ENCODE data around the gene HHAT.

Gene HHAT

DNA sequence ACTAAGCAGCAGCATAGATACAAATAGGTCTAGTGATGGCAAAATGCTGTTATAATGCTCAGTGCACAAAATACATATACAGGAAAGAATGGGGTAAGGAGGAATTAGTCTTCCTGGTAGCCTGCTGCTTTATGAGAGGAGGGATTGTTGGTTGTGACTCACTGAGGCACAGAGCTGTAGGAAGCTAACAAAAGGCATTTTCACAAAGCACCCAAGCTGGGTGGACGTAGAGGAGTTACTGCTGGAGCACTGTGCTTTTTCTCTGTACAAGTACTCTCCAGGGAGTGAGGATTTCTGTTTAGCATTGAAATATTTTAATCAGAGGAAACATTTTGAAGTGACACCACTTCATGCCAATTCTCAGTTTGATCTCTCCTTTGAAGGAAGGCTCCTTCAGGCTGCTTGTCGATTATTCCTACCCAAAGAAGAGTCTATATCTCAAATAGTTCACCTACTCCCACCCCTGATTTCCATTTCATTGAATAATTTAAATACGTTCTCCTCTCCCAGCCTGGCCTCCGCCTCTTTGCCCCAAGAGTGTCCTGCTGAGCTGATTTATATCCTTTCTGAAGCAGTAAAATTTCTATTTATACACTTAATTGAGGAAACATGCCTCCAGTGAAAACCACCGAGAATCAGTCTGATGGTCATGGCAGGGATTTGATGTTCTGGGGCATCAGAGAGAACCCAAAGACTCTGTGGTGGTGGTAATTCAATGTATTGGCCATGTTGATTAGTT lies 271.9 kb downstream of the HHAT start:
- DNase-seq (ENCODE audit: low read depth): peak; percentile 63

DNA sequence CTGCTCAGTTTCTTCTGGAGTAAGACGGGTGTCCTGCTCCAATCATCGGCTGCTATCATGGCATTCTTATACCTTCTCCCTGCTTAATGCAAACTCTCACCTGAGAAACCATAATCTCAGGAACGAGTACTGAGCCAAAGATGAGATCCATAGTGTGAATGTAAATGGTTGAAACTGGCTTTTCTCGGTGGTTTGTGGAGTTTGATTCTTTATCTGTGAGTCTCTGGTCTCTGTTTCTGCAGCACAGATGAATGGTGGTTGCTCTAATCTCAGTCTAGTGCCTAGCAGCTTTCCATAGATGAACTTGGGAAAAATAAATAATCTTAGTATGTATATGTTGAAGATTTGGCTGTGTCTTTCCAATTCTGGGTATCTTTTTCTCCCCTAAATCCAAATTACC lies 274.4 kb downstream of the HHAT start:
- no peak for DNase-seq (ENCODE audit: low read depth)

DNA sequence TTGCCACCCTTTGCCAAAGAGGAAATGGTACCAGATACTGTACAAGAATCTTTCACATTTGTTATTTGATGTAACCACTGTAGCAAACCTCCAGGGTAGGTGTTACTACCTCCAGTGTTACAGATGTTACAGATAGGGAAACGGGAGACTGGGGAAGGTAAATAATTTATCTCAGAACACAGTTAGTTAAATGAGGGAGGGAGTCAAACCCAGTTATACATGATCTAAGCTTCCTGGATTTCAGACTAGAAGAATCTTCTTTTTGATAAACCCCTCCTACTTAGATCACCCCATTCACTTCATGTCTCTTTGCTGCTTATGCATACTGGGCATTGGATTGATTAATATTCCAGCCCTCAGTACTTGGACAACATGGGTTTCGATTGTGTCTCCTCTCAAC lies 276.4 kb downstream of the HHAT start:
- no peak for DNase-seq (ENCODE audit: low read depth)

DNA sequence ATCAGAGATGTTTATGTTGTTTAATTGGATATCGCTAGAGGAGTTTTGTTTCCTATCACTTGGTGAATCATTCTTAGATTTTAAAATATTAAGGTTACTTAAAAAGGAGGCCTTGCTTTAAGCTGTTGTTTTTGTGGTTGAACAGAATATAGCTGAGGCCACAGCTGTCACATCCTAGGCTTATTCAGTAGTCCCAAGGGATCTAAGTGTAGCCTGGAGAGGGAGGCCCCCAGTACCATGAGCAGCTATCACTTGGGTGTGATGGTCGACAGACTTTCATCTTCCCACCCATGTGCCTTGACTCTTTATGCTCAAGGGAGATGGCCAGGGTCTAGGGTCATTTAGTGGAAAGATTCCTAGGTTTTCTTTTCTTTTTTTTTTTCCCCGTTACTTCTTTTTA lies 278.7 kb downstream of the HHAT start:
- DNase-seq (ENCODE audit: low read depth): no peak

DNA sequence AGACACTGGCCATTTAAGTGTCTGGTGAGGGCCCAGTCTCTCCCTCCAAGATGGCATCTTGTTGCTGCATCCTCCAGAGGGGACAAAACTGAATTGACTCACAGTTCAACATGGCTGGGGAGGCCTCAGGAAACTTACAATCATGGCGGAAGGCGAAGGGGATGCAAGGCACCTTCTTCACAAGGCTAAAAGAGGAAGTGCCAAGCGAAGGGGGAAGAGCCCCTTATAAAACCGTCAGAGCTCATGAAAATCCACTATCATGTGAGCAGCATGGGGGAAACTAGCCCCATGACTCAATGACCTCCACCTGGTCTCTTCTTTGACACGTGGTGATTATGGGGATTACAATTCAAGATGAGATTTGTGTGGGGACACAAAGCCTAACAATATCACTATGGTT lies 280.1 kb downstream of the HHAT start:
- DNase-seq (ENCODE audit: low read depth): no peak

DNA sequence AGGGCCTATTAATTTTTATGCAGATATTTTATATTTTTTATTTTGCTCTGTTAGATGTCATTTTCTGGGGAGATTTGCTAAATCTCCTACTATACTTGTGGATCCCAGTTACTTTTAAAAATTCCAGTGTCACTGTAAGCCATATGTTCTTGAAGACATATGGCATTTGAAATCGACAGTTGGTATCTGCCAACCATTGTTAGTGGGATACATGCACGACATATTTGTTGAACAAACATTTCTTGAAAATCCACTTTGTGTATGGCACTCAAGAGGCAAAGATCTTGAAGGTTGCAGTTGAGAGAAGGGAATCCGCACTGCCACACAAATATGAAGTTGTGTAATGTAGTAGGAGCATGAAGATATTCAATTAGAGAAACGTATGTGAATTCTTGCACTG lies 287.7 kb downstream of the HHAT start:
- DNase-seq (ENCODE audit: low read depth): no peak

DNA sequence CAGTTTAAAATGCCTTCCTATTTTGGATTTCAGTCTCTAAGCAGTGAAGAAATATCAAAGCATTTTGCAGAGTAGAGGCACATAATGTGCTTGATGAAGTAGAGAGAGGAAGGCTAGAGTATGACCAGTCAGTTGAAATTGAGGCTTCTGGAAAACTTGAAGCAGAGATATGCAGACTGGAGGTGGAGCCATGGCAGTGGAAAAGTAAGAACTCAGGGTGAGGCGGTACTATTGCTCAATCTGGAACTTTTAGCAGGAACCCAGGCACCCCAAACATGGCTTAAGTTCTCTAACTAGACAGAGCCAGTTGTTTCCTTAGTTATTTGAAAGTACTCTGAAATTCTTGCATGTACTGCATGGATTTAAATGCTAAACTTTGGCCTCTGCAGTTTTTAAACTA lies 288.6 kb downstream of the HHAT start:
- DNase-seq (ENCODE audit: low read depth): no peak

DNA sequence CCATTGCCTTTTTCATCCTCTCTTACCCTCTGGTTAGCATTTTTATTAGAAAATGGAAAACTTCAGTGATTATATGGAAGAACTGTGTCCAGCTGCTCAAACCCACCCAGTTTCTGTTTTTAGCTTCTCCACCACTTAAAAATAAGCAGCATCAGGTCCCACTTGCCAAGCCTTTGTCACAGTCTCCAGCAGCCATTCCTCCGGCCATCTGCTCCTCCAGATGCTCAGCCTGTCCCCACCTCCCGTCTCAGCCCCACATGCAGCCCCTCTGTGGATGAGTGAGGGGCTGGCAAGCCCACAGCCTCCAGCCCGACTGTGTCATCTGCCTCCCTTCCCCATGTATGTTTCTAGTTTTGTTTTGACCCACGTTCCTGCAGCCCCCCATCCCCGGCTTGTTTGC lies 289.7 kb downstream of the HHAT start:
- DNase-seq (ENCODE audit: low read depth): no peak

DNA sequence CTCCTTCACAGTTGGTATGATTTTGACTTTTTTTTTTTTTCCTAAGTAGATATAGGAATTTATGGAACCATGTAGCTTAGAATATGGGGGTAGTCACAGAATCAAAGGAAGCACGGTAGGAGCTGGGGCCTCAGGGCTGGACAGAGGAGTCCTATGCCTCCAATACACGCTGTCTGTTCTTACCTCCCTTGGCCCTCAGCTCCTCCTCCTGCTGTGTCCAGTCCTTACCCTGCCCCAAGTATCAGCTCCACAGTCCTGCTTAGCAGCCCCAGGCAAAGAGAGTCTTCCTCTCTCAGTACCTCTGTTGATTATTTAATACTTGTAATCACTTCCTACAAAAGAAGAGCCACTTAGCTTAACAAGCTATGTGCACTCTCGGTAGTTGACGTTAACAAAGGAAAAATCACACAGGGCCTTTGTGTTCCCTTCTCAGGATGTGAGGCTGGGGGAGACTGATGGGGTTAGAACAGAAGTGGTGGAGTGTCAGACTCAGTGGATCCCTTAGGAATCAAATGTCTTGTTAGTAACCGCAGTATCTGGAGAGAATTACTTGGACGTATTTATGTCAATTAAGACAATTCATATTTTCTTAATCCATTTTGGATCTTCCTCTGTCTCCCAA lies 292.3 kb downstream of the HHAT start:
- DNase-seq (ENCODE audit: low read depth): no peak

DNA sequence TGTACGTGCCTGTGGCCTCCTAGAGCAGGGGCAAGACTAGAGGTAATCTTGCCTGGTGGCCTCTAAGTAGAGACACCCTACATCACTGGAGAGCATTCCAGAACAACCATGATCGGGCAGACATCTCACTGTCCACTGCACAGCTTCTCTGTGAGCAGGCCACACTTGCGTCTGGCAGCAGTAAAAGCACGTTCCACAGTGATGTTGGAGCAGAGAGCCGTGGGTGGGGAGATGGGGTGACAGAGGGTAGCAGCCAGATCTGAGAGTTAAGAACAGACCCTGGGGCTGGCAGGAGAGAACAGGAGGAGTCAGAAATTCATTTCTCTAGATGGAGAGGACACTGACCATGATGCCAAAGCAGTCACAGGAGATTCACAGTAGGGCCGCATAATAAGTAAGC lies 293.0 kb downstream of the HHAT start:
- DNase-seq (ENCODE audit: low read depth): no peak

DNA sequence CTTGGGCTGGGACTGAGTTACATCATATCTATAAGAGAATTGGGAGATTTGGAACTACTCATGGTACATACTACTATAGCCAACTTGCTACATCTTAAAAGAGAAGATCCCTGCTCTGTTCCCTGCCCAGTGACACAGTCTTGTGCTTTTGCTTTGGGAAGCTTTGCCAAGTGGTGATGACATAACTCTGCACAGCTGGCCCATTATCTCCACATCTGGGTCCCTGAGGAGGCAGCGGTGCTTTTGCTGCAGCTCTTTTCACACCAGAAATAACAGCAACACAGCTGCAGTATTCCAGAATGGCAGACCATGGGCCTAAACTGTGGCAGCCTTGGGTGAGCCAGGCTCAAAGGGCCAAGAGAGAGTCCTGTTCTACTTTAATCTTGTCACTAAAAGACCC lies 296.0 kb downstream of the HHAT start:
- DNase-seq (ENCODE audit: low read depth): no peak

DNA sequence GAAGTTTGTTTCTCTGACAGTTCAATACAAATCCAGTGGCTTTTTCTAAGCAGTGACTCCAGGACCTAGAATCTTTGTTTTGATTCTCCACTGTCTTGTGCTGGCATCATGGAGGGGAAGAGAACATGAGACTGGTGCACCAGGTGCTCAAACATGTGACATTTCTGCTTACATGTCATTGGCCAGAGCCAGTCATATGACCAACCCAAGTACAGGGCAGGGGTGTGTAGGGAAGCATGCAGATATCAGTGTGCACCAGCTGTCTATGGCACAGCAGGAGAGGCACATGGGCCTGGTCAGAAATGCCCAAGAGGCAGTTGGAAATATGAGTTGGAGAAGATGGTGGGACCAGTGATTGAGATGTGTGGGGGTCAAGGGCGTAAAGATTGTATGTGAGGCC lies 297.0 kb downstream of the HHAT start:
- DNase-seq (ENCODE audit: low read depth): no peak

DNA sequence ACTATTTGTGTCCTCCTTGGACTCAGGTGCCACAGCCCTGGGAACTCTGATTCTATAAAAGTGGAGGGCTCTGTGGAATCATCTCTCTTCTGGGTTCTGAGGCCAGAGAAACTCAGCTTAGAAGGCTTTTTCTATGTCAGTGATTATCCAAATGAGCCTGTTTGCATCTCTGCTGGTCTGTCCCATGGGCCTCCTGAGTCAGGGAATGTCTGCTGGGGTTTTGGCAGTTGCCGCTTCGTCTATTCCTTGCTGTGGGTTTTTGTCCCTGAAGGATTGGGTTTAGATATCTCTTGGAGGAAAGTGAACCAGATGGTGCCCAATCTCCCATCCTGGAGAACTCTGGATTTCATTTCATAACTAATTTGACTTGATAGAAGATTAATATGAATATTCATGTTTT lies 297.6 kb downstream of the HHAT start:
- DNase-seq (ENCODE audit: low read depth): no peak

DNA sequence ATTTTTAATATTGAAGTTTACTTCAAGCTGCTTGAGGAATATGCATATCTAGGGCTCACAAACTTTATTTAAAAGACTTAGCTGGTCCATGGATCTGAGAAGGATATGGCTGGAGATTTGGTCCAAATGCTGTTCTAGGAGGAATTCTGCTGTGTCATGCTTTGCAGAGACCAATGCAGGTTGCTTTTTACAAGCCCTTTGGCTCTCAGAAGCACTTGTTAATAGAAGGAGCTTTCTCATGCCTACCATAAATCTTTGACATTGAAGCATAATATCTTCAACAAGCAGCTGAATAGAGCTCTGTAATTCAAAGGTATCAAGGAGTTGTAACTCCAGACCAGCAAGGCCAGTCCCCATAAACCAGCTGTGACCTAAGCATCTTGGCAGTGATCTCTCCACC lies 299.1 kb downstream of the HHAT start:
- peak; percentile 10 for DNase-seq (ENCODE audit: low read depth)

DNA sequence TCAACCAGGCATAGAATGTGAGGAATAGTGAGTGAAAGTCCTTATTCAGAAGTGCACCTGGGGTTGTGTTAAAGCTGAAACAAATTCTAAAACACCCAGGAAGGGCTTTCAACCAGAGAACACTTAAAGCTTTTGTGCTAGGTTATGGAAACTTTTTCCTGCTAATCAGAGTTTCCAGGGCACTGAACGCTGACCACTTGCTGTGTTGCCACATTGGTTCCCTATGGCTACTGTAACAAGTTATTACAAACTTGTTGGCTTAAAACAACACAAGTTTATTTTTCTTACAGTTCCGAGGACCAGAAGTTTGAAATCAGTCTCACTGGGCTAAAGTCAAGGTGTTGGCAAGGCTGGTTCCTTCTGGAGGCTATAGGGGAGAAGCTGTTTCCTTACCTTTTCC lies 300.6 kb downstream of the HHAT start:
- no peak for DNase-seq (ENCODE audit: low read depth)

DNA sequence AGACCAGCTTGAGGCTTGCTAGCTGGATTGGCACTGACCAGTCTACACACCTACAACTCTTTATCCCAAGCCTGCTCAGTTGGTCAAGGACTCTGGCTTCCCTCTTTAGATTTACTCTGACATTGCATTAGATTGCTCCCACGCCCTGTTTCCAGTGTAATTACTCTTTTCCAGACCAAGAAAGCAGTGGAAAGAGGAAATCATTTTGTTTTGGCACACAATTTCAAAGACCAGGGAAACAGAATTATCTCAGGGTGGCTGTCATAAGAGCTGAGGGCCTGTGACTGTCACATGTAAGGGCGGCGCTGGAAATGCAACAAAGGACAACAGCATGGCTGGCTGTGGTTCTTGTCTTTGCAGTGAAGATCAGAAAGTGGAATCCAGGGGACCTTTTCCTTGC lies 302.7 kb downstream of the HHAT start:
- DNase-seq (ENCODE audit: low read depth): no peak

DNA sequence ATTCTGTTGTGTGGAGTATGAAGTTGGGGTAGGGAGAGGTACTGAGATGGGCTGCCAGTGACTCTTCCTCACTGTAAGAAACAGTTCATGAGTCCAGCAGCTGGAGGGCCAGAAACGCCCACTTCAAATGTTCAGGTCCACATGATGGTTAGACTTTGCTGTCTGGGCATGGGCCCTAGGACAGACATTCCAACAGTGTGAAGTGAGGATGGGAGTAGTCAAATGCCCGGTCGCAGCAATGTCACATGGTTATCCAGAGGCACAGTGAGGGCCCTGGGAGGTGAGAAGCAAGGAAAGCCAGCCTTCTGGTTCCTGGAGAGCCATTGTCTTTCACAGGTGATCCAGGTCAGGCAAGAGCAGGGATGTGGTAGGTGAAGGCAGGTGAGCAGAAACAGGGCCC lies 304.4 kb downstream of the HHAT start:
- DNase-seq (ENCODE audit: low read depth): no peak

DNA sequence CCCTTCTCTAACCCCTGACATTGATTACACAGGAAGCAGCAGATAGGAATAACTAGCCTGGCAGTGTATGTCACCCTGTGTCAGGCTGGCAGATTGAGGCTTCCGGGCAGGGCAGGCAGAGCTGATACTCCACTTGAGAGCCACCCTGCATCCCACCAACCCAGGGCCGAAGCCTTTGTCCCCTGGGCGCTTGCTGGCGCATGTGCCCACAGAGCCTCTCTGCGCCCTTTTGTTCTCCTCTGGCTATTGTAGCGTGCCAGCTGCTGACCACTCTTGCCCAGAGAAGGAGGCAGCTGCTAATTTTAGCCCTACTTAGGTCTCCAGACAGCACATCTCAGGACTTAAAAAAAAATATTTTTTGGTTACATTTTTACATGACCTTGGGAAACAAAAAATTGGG lies 304.9 kb downstream of the HHAT start:
- no peak for DNase-seq (ENCODE audit: low read depth)

DNA sequence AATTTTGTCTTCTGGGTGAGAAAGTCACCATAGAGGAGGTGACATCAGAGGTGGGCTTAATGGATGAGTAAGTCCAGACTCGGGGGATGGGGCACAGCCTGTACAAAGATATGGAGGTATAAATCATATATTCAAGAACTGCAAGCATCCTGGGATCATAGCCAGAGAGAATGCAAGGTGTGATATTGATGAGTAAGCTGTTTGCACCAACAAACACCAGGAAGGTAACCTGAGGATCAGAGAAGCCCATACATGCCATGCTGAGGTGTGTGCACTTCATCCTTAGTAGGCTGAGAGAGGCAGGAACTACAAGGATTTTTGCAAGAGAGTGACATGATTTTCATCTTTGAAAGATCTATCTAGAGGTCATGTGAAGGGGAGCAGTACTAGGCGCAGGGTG lies 306.4 kb downstream of the HHAT start:
- DNase-seq (ENCODE audit: low read depth): no peak

DNA sequence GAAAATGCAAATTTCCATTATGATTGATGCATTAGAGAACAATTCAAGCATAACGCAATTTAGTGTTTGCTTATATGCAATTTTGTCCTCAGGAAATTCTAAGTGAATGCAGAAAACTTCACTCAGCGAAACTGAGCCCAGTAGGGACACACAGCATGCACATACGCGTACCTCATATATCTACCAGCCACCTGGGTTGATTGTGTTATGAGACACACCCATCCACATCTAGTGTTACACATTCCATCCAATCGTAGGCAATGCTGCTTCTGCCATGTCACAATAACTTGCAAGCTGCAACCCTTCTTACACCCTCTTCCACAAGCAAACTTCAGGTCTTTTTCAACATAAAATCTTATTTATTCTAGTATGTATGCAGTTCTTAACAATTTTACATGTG lies 312.9 kb downstream of the HHAT start:
- no peak for DNase-seq (ENCODE audit: low read depth)

DNA sequence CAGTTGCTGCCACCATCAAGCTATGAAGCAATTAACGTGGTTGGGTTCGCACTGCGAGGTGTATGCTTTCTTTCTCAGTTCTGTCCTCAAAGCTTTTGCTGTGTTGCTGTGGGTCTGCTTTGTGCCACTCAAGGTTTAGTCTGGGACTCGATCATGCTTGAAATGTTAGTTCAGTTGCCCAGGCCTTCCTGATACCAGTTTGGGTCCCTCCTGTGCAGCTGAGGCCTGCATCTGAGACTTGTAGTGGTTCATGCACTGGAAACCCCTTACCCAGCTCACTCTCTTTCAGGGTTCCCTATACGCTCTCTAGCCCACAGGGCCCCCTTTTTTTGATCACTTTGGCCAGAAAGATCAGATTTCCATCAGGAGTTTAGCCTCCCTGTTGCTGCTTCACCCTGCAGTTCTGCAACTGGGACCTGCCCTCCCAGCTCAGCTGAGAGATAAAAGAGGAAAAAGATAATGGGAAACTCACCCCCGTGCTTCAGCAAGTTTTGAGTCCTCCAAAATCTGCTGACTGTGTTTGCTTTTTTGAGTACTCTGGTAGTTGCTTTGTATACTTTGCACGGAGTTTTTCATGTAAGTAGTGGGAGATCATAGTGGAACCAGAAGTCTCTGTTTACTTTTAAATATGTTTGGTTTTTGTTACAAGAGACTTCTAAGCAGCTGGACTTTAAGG lies 317.0 kb downstream of the HHAT start:
- no peak for DNase-seq (ENCODE audit: low read depth)

DNA sequence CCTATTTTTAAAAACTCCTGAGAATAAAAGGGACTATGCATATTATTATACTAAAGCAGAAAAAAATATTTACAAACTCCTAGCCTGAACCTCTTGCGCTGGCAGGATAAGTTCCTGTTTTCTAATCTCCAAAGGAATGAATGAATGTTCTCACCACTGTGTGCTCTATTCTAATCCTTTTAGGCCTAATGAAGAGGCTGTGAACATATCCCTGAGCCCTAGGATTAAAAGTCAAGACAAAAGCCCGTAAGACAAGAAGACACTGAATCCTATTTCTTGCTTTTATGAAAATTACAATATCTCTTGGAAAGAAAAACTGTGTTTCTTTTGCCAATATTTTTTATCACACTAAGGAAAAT lies 317.5 kb downstream of the HHAT start:
- DNase-seq (ENCODE audit: low read depth): no peak

DNA sequence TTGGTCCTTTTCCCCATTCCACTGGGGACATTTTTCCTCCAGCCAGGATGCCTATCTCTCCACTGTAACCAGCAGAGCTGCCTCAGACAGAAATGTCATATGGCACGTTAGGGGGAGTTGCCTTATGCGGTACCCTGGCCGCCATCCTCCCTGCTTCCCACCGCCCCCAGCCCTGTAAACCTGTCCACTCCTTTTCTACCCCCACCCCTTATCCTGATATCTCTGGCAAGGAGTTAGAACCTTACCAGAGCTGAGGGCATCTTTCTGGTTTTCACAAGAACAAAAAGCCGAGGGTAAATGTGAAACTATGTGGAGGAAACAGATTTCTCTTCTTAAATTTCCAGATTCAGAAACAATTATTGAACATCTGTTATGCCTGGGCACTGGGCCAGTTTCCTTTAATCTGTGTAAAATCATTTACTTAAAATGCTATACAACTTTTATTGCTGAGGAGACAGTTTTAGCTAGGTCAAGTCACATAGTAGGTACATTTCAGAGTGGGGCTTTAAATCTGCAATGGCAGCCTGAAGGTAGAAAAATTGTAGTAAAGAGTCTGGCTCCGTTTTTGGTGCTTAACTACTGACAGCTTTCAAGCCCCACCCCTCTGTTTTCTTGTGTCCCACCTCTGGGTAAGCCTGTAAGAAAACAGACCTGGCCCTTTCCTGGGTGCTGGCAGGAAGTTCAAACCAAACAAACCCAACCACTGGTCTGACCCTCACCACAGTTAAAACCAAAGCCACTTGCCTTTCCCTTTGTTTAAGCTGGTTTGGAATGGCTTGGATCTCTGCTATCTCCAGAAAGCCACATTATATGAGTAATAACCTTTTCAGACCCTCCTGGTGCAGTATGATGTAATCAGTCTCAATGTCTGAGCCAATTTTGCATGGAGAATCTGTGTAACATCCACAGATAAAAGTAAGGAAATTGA lies 319.0 kb downstream of the HHAT start:
- peak; percentile 29 for DNase-seq (ENCODE audit: low read depth)

Measured in EH (cell line).